WERI-Rb-1 (cell line): ENCODE results near the gene SAMD7.

Experiments
- DNase-seq: peaks from one replicate; pipeline ENCODE4 v3.0.0-alpha.2; 2020
- H3K27ac ChIP-seq: fragments of 250-450 bp; sonication (Bioruptor Pico); 2 replicates; pipeline ENCODE4 v1.5.1; 2020; ENCODE audit warnings: mild to moderate bottlenecking, moderate library complexity
- H3K27me3 ChIP-seq: fragments of 250-450 bp; sonication (Bioruptor Pico); 2 replicates; pipeline ENCODE4 v1.5.1; 2021; ENCODE audit warnings: mild to moderate bottlenecking, low read depth, moderate library complexity; ENCODE audit not compliant: insufficient read depth, severe bottlenecking
- H3K36me3 ChIP-seq: fragments of 250-450 bp; sonication (Bioruptor Pico); 2 replicates; pipeline ENCODE4 v1.5.1; 2020; ENCODE audit warnings: mild to moderate bottlenecking, moderate library complexity
- H3K4me3 ChIP-seq: 2 replicates; pipeline ENCODE4 v1.5.1; 2011; ENCODE audit warnings: low read depth, mild to moderate bottlenecking, control low read depth, low read length
- H3K9me3 ChIP-seq: fragments of 250-450 bp; sonication (Bioruptor Pico); 2 replicates; pipeline ENCODE4 v1.5.1; 2021; ENCODE audit warnings: mild to moderate bottlenecking, moderate library complexity; ENCODE audit not compliant: severe bottlenecking
- TF ChIP-seq, protein P1 (sequence below): IDR thresholded peaks from 2 replicates; pipeline ENCODE4 v1.5.1; 2011; ENCODE audit warnings: low read depth, mild to moderate bottlenecking, control low read depth, inconsistent platforms, low read length

Gene SAMD7, protein sequence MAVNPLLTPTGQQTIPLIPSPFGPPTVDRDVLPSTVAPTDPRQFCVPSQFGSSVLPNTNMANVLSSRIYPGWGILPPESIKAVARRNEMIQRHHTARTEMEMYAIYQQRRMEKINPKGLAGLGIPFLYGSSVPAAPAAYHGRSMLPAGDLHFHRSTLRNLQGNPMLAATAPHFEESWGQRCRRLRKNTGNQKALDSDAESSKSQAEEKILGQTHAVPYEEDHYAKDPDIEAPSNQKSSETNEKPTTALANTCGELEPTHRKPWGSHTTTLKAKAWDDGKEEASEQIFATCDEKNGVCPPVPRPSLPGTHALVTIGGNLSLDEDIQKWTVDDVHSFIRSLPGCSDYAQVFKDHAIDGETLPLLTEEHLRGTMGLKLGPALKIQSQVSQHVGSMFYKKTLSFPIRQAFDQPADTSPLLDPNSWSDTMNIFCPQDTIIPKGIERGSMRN

DNA sequence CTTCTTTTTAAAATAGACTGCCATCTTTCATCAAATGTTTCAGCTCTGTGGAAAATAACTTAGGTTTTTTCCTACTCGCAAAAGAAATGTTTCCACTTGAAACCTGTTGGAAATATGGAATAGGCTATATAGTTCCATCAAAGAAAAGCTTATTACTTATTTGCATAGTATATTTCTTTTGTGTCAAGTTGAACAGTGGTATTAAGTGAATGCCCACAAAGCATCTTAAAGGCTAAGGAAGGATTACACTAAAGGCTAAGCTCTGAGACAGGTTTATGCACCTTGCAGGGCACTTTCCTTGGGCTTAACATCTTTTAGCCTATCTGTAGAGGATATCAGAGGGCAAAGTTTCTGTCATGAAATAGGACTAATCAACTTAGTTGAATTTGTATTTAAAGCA is at the start of gene SAMD7:
SAMD7 (plus strand) TSS at position 301 of the 400 bp plus-strand sequence. CDS start 7,927 bp downstream, outside the sequence.
- DNase-seq, result peak; percentile 24
- TF ChIP-seq, protein P1, sequence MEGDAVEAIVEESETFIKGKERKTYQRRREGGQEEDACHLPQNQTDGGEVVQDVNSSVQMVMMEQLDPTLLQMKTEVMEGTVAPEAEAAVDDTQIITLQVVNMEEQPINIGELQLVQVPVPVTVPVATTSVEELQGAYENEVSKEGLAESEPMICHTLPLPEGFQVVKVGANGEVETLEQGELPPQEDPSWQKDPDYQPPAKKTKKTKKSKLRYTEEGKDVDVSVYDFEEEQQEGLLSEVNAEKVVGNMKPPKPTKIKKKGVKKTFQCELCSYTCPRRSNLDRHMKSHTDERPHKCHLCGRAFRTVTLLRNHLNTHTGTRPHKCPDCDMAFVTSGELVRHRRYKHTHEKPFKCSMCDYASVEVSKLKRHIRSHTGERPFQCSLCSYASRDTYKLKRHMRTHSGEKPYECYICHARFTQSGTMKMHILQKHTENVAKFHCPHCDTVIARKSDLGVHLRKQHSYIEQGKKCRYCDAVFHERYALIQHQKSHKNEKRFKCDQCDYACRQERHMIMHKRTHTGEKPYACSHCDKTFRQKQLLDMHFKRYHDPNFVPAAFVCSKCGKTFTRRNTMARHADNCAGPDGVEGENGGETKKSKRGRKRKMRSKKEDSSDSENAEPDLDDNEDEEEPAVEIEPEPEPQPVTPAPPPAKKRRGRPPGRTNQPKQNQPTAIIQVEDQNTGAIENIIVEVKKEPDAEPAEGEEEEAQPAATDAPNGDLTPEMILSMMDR, result no peak
- Histone ChIP-seq H3K27ac (no peak within 1 kb of the TSS), H3K36me3 (no peaks in the 10 kb centered on the region), H3K27me3 (peaks cover 54% of the 10 kb centered on the region), H3K9me3 (no peaks in the 10 kb centered on the region), H3K4me3 (no peak within 1 kb of the TSS)

DNA sequence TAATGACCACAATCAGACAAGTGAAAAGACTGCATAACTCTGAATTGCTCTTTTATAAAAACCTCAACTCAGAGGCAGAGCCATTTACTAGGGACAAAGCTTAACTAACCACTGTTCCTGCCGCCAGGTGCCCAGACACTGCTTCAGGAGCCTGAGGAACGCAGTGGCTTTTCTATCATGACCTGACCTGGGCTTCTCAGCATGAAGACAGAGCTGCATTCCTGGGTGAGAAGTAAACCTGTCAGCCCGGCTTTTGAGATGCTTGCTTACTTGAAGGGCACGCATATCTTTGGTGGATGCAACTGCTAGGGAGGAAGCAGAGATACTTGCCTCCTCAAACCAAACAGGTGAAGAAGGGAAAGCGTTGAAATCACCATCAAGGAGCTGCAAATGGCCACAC is 49.5 kb upstream of the SAMD7 start:
- Histone ChIP-seq H3K27me3 (no peaks in the 10 kb centered on the region), H3K27ac (no peak overlapping the region)
- TF ChIP-seq, protein P1, result no peak

DNA sequence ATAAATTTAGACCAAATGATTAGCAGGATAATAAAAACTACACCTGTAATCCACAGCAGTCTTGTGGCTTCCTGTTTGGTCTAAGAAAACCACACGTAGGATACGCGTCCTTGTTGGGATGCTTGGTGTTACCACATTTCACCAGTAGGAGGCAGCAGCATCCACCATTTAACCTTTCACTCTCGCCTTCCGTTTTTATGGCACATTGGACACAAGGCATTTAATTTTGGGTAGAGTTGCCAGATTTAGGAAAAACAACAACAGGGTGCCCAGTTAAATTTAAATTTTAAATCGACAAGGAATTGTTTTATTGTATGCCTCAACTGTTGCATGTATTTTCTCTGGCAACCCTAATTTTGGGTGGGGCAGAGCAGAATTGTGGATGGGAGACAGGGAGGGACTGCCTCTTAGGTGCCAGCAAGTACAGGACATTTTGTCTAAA is 47.9 kb upstream of the SAMD7 start:
- Histone ChIP-seq H3K27ac (no peak overlapping the region), H3K36me3 (no peaks in the 10 kb centered on the region), H3K9me3 (no peaks in the 10 kb centered on the region), H3K4me3 (no peak overlapping the region), H3K27me3 (no peaks in the 10 kb centered on the region)
- DNase-seq, result peak; percentile 60
- TF ChIP-seq, protein P1, result peak; percentile 85

More for the DNA sequence above, 49.5 kb upstream of the SAMD7 start:
- no peak for DNase-seq
- Histone ChIP-seq H3K36me3 (no peaks in the 10 kb centered on the region), H3K9me3 (no peaks in the 10 kb centered on the region), H3K4me3 (no peak overlapping the region)

DNA sequence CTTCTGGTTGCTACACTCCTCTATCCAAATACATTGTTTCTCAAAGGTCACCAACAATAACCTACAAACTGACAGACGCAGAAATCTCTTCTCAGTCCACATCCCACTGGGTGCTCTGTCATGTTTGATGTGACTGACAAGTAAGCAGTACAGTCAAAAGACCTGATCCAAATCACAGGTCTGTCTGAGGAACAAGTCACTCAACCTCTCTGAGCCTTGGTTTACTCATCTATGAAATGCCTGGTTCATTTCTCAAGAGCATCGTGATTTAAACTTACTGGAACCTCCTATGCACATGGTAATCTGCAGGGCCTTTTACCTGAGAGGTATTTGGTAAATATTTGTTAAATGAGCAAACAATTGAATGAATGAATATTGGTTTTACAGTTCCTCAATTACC is 47.1 kb upstream of the SAMD7 start:
- H3K9me3 ChIP-seq, result no peaks in the 10 kb centered on the region
- TF ChIP-seq, protein P1, result no peak

DNA sequence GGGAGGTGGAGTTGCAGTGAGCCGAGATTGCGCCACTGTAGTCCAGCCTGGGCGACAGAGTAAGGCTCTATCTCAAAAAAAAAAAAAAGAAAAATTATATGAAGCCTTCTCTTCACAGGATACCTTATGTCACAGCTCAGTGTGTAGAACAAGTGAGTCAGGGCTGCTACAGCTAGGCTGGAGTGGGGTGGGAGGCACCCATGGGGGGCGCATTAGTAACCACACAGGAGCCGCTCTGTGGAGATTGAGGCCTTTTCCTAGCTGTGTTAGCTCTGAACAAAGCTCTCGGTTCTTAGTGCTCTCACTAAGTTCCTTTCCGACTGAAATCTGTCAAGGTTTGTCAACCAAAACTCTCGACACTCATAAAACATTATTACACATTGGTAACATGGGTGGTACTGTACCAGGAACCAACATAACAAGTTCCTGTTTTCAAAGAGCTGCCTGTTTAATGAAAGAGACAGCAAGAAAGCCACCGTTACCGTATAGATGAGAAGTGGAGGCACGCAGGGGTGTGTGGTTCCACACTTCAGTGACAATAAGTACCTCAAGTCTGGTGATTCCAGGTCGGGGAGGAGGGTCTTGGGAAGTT is 46.1 kb upstream of the SAMD7 start:
- Histone ChIP-seq H3K9me3 (no peaks in the 10 kb centered on the region), H3K27me3 (no peaks in the 10 kb centered on the region), H3K4me3 (no peak overlapping the region), H3K36me3 (no peaks in the 10 kb centered on the region), H3K27ac (no peak overlapping the region)
- TF ChIP-seq, protein P1, result no peak
- DNase-seq, result no peak

More for the DNA sequence above, 47.1 kb upstream of the SAMD7 start:
- Histone ChIP-seq H3K36me3 (no peaks in the 10 kb centered on the region), H3K4me3 (no peak overlapping the region), H3K27me3 (no peaks in the 10 kb centered on the region), H3K27ac (no peak overlapping the region)
- DNase-seq, result no peak
